ENCODE results near the gene IQCH.

GRCh38 chr15:67419705-67420104, 165.1 kb downstream of the IQCH start:
- TF ChIP-seq CTCF (conservative IDR thresholded peaks at IDR 0.05 in 1 of 2, IDR thresholded peaks at IDR 0.05 in 1 of 2; ENCODE audit: low read depth in 1 of 2, low read length in 2 of 2) (no peak), EZH2 (IDR thresholded peaks at IDR 0.05; ENCODE audit: low read length, missing control alignments) (no peak)
